H1 (cell line): ENCODE results near the gene OAS3. TPM values are rescaled to one million over a fixed set of nuclear protein-coding genes. Genes with fewer than 3 reads are reported as not detected.

Experiments used
- BCL11A ChIP-seq, 2 experiments: IDR thresholded peaks; one replicate each; pipeline ENCODE4 v1.6.1; 2011; ENCODE audit warnings: low read depth in 2 of 2, low read length in 2 of 2, mild to moderate bottlenecking in 2 of 2
- RNF2 ChIP-seq: fragments of 200-900, 300-1000 bp; sonication (generic); IDR thresholded peaks from 2 replicates; pipeline ENCODE4 v1.7.1; 2016; ENCODE audit warnings: borderline replicate concordance, low read depth, mild to moderate bottlenecking, antibody characterized with exemption, low read length; ENCODE audit not compliant: poor library complexity, severe bottlenecking; ENCODE audit errors: missing control alignments
- SP4 ChIP-seq: IDR thresholded peaks from 2 replicates; pipeline ENCODE4 v1.6.1; 2012; ENCODE audit warnings: low read length, inconsistent platforms
- polyA plus RNA-seq, 7 experiments: library from polyadenylated mRNA; depleted of rRNA in 3 of 7; stranded (reverse) in 5 of 7; unstranded in 2 of 7; fragments of >200 nt in 5 of 7; fragments of 200-250 nt in 2 of 7; gene quantifications; 1 replicate in 5 of 7; 2 replicates in 1 of 7; 4 replicates in 1 of 7; pipeline versions ENCODE4 v1.2.1 to v1.2.3, GENCODE V29; 2011 to 2013; ENCODE audit warnings: missing spikeins in 2 of 7, mixed read lengths in 2 of 7
- total RNA-seq: library from RNA; stranded (reverse); fragmentation: NEBNext Ultra II Directional; extraction: Animal tissue kit (Norgen Biotek cat#: 25700); gene quantifications from 2 replicates; pipeline ENCODE4 v1.2.1, GENCODE V29; 2021

Gene OAS3
- total and polyA plus RNA-seq, 2 of the 8 experiments (the other 6 are each of a cell fraction or from before 2014, with no cell fraction given): 0.73 to 3.7 TPM

DNA sequence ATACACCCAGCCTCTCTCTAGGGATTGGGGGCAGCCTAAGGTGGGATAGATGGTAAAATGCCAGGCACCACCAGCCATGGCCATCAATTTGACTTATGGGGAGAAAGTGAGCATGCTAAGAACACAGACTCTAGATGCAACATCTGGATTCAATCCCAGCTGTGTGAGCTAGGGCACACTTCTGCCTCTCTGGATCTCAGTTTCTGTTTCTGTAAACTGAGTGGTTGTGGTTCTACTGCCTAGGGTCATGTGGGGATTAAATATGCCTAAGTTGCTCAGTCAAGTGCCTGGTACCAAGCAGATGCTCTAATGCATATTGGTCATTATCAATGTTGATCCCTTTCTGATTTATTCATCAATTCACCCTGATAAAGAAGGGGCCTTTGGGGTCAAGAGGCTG lies 44.1 kb upstream of the OAS3 start (continued):
- TF ChIP-seq RNF2: no peak
- TF ChIP-seq BCL11A (IDR thresholded peaks at IDR 0.05; ENCODE audit: low read depth in 2 of 2, low read length in 2 of 2): no peak
- no peak for TF ChIP-seq SP4
